G401.6 (cell line): ENCODE data around the gene KLHL25.

ENCODE experiments used
- FAIRE-seq: peaks from 2 replicates; lab custom pipeline; 2012; peaks lifted over from hg19 to GRCh38; lab: Jason Lieb, UNC

Gene KLHL25

DNA sequence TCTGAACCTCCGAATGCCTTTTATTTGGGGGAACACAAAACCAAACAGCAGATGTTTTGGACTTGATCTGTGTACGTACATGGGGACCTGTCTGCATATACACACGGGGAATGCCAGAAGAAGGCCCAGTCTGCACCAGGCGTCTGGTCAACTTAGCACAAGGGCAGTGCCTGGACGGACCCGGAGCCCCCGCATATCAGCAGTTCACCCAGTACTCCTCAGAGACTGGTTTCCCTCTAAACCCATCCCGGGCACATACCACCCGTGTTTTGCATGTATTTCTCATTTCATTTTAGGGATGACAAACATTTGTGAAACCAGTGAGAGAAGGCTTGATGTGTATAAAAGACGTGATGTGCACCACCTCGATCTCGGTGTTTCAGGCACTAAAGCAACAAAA, 49.7 kb downstream of the KLHL25 start:
- FAIRE-seq: no peak

DNA sequence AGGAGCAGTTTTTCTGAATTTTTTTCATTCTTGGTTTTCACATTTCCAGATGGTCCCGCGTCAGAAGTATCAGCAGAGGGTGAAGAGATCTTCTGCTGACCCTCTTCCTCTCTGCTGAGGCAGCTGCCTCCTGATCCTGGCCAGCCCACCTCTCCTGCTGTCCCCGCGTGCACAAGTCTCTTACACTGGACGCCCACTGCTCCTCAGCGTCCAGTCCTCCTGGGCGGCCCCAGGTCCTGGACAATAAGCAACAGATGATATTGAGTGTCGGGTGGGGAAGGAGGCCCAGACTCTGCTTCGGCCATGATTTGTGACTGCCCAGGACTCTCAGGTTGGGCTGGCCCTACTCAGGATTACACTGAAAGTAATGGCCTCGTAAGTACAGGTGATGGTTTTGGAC, 50.1 kb downstream of the KLHL25 start:
- FAIRE-seq: no peak

GRCh38 chr15:85743392-85744055, 51.2 kb downstream of the KLHL25 start:
- FAIRE-seq: no peak

GRCh38 chr15:85742186-85742821, 52.4 kb downstream of the KLHL25 start:
- no peak for FAIRE-seq

GRCh38 chr15:85741662-85742061, 53.1 kb downstream of the KLHL25 start:
- no peak for FAIRE-seq

- no peak for FAIRE-seq
Measured at GRCh38 chr15:85741021-85741421, 53.7 kb downstream of the KLHL25 start.

GRCh38 chr15:85737061-85737460, 57.7 kb downstream of the KLHL25 start:
- FAIRE-seq: no peak

DNA sequence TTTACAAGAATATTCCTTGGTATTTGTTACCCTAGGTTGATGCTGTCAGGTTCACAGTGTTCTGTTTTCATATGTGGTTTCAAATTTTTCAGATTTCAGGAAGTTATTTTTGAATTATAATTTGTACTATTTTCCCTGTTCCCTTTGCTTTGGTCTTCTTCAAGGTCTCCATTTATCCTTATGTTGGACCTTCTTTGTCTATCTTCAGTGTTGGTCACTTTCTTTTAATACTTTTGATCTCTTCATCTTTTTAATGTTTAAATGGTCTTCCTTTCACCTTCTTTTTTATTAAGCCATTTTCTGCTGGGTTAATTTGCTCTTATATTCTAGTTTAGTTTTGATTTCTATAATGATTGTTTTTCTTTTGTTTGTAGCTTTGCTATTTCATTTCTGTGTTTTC, 61.3 kb downstream of the KLHL25 start:
- no peak for FAIRE-seq

DNA sequence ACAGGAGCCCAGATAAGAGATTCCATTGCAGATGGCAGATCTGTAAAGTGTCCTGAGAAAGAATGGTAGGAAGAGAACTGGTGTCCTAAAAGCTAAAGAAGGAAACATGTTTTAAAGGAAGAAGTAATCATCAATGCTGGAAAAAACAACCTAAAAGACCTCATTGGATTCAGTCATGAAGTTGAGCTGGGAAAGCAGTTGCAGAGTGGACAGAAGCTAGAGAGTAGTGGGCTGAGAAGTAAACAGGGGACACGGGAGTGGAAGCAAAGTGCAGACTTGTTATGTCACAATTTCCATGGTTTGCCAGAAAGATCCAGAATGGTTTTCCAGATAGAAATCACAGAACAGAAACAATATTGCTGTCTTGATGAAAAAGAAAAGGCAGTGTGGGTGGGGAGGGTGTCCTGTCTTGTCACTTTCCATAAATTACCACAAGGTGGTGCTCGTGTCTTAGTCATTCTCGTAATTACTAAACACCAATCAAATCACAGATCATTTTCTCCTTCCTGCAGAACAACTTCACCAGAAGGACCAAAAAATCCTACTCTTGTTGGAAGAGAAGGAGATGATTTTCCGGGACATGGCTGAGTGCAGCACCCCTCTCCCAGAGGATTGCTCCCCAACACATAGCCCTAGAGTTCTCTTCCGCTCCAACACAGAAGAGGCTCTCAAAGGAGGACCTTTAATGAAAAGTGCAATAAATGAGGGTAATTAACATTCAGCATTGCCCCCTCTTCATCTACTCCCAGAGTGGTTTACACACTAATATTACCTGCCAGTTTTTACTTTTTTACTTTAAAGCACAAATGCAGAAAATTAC, 64.5 kb downstream of the KLHL25 start:
- FAIRE-seq: peak; percentile 91

- FAIRE-seq: no peak
Measured at GRCh38 chr15:85727068-85727467, 67.7 kb downstream of the KLHL25 start.

GRCh38 chr15:85726454-85726853, 68.3 kb downstream of the KLHL25 start:
- FAIRE-seq: no peak

- FAIRE-seq: no peak
Measured at GRCh38 chr15:85725564-85725963, 69.2 kb downstream of the KLHL25 start.

GRCh38 chr15:85725019-85725418, 69.7 kb downstream of the KLHL25 start:
- FAIRE-seq: no peak

GRCh38 chr15:85723960-85724945, 70.5 kb downstream of the KLHL25 start:
- FAIRE-seq: no peak

DNA sequence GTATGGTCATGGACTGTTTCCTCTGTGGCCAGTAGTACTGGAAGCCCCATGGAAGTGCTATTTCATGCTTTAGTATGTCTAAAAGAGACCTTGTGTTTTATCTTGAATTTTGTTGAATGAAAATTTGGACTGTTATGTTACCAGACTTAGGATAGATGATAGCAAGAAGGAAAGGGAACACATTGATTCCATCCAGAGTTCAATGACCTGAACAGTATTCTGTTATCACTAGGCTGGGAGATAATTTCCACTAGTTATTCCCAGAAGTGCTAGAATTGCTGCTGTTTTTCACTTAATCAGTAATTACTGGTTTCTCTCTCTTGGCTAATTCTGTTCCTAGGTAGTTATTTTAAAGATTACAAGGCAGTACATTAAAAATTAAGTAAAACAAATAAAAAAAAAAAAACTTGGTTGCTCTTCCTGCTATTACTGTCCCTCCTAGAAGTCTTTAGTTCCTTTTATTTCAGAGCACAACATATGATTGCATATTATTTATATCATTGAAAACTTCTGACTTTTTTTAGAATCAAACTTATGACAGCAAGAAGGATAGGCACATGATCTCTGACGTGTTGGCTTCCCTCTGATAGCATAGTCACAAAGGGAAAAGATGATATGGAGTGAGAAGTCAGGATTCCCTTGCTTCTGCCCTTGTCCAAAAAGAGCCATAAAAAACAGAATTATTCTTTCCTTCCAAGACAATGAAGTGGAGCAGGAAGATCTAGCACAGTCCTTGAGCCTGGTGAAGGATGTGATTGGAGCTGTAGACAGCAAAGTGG, 72.2 kb downstream of the KLHL25 start:
- FAIRE-seq: no peak

GRCh38 chr15:85718981-85719380, 75.7 kb downstream of the KLHL25 start:
- FAIRE-seq: no peak

DNA sequence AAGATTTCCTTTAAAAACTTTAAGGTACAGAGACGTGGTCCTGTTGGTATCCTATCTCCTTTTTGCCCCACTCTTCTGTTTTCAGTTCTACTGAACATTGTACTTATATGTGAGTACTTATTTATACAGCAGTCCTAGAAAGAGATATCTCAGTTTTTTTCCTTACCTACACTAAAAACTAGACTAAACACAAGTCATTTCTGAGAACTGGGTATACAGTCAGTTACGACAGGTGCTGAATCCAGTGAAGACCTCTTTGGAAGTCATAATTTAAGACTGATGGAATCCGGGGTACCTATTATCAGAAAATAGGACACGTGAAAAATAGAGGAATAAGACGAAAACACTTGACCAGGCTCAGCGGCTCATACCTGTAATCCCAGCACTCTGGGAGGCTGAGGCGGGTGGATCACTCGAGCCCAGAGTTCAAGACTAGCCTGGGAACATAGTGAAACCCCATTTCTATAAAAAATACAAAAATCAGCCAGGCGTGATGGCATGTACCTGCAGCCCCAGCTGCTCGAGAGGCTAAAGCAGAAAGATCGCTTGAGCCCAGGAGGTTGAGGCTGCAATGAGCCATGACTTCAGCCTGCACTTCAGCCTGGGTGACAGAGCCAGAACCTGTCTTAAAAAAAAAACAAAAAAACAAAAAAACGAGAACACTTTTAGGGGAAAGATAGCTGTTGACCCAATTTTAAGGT, 76.3 kb downstream of the KLHL25 start:
- FAIRE-seq: no peak

DNA sequence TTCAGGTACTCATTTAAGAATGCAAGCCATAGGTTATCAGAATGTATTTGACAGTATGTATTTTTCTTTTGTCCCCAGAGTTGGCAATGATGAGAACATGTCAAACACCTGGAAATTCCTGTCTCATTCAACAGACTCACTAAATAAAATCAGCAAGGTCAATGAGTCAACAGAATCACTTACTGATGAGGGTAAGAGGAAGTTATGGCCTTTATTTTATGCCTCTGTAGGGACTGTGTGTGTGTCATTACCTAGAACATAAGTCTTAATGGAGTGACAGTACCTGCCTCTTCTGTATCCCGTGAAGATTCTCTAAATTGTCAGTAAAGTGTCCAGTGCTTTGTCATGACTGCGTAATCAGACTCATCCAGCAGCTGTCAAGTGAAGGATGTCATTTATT, 77.5 kb downstream of the KLHL25 start:
- FAIRE-seq: no peak

GRCh38 chr15:85716261-85716660, 78.5 kb downstream of the KLHL25 start:
- FAIRE-seq: no peak

- no peak for FAIRE-seq
Measured at GRCh38 chr15:85711580-85712192, 83.0 kb downstream of the KLHL25 start.
